GM12878 (cell line): Measurements from ENCODE around the gene C2CD5.

ENCODE experiments used
- BRCA1 ChIP-seq: IDR thresholded peaks from 2 replicates; pipeline ENCODE4 v1.6.1; 2011; ENCODE audit warnings: low read depth, low read length, improper control_type of control experiment
- CBFB ChIP-seq: IDR thresholded peaks from 2 replicates; pipeline ENCODE4 v1.6.1; 2016; ENCODE audit warnings: antibody characterized with exemption, low read depth
- CTCF ChIP-seq, 3 experiments: IDR thresholded peaks in 2 of 3; conservative IDR thresholded peaks in 1 of 3; 2 replicates each; pipeline ENCODE4 v1.5.1; 2011; ENCODE audit warnings: low read depth in 3 of 3, low read length in 3 of 3, mild to moderate bottlenecking in 3 of 3, control low read depth in 2 of 3, moderate library complexity in 2 of 3, inconsistent platforms in 1 of 3, mixed read lengths in 1 of 3; ENCODE audit not compliant: control insufficient read depth in 2 of 3, insufficient read depth in 1 of 3; ENCODE audit errors: extremely low read depth in 1 of 3
- EP300 ChIP-seq, 2 experiments: fragments of 150-350 bp in 1 of 2; IDR thresholded peaks; 2 replicates each; pipeline ENCODE4 v1.6.1; 2011 to 2012; ENCODE audit warnings: low read depth in 2 of 2, low read length in 2 of 2, borderline replicate concordance in 1 of 2, improper control_type of control experiment in 1 of 2, inconsistent platforms in 1 of 2; ENCODE audit not compliant: control insufficient read depth in 1 of 2
- FOS ChIP-seq: IDR thresholded peaks from 3 replicates; pipeline ENCODE4 v1.6.1; 2011; ENCODE audit warnings: borderline replicate concordance; ENCODE audit not compliant: insufficient read length; ENCODE audit errors: extremely low read depth
- HDAC2 ChIP-seq: fragments of 200-600 bp; sonication (generic); IDR thresholded peaks from 2 replicates; pipeline ENCODE4 v1.6.1; 2017
- HDAC6 ChIP-seq: fragments of 200-600 bp; sonication (generic); IDR thresholded peaks from one replicate; pipeline ENCODE4 v1.8.0; 2017; ENCODE audit warnings: antibody characterized with exemption; ENCODE audit not compliant: unreplicated experiment
- POLR2A ChIP-seq: IDR thresholded peaks from 2 replicates; pipeline ENCODE4 v1.6.1; 2011; ENCODE audit warnings: low read depth, mild to moderate bottlenecking, low read length
- POLR2AphosphoS5 ChIP-seq: IDR thresholded peaks from 2 replicates; pipeline ENCODE4 v1.6.1; 2011; ENCODE audit warnings: mild to moderate bottlenecking, low read length, inconsistent platforms
- RAD21 ChIP-seq: IDR thresholded peaks from 2 replicates; pipeline ENCODE4 v1.6.1; 2011; ENCODE audit warnings: mild to moderate bottlenecking, low read depth, low read length, moderate library complexity; ENCODE audit not compliant: insufficient read depth
- RFX5 ChIP-seq: IDR thresholded peaks from 2 replicates; pipeline ENCODE4 v1.6.1; 2011; ENCODE audit warnings: low read depth, low read length, improper control_type of control experiment
- STAT3 ChIP-seq: IDR thresholded peaks from 2 replicates; pipeline ENCODE4 v1.6.1; 2011; ENCODE audit warnings: low read depth, low read length, improper control_type of control experiment
- USF2 ChIP-seq: IDR thresholded peaks from 2 replicates; pipeline ENCODE4 v1.6.1; 2011; ENCODE audit warnings: low read depth, low read length, improper control_type of control experiment, borderline replicate concordance

GRCh38 chr12:22410486-22410885 lies 133.9 kb downstream of the C2CD5 start:
- no peak for TF ChIP-seq FOS
- no peak for TF ChIP-seq CTCF (IDR thresholded peaks at IDR 0.05 in 2 of 3, conservative IDR thresholded peaks at IDR 0.05 in 1 of 3; ENCODE audit: control insufficient read depth in 2 of 3, extremely low read depth in 1 of 3, insufficient read depth in 1 of 3, low read depth in 3 of 3, low read length in 3 of 3)
- no peak for TF ChIP-seq RAD21
- no peak for TF ChIP-seq HDAC2
- TF ChIP-seq POLR2AphosphoS5, result no peak
- no peak for TF ChIP-seq CBFB
- TF ChIP-seq EP300 (IDR thresholded peaks at IDR 0.05; ENCODE audit: borderline replicate concordance in 1 of 2, control insufficient read depth in 1 of 2, low read depth in 2 of 2, low read length in 2 of 2), result no peak
- no peak for TF ChIP-seq POLR2A
- TF ChIP-seq HDAC6, result no peak
- TF ChIP-seq BRCA1, result no peak
- no peak for TF ChIP-seq STAT3
- no peak for TF ChIP-seq USF2
- no peak for TF ChIP-seq RFX5
